Neural cell (in vitro differentiated cells): ENCODE measurements around the gene SH3BGRL2.
"Not testable (repeated sequence)": the region's sequence is repeated elsewhere in the genome, so short reads cannot be mapped to it uniquely, and the experiment has no call there.

Source experiments
- CTCF ChIP-seq: fragments of 450-650 bp; IDR thresholded peaks from 2 replicates; pipeline ENCODE4 v1.5.1; 2014; ENCODE audit warnings: antibody characterized with exemption, mild to moderate bottlenecking, moderate library complexity; ENCODE audit not compliant: poor library complexity, severe bottlenecking
- EP300 ChIP-seq: fragments of 450-650 bp; conservative IDR thresholded peaks from 2 replicates; pipeline ENCODE4 v1.6.1; 2014; ENCODE audit warnings: antibody characterized with exemption, mild to moderate bottlenecking, moderate library complexity; ENCODE audit not compliant: poor library complexity, severe bottlenecking
- MXI1 ChIP-seq: fragments of 450-650 bp; conservative IDR thresholded peaks from 2 replicates; pipeline ENCODE4 v1.6.1; 2014; ENCODE audit warnings: antibody characterized with exemption, mild to moderate bottlenecking; ENCODE audit not compliant: poor library complexity, severe bottlenecking
- REST ChIP-seq: IDR thresholded peaks from 2 replicates; pipeline ENCODE4 v1.6.1; 2012; ENCODE audit warnings: borderline replicate concordance

- TF ChIP-seq CTCF, MXI1, REST, EP300: not testable (repeated sequence)
Observed at GRCh38 chr6:79618425-79618824, 12.7 kb upstream of the SH3BGRL2 start.
